Fibroblast of pulmonary artery (primary cell): ENCODE data around the gene TCEAL4.
A peak's percentile ranks its signal among the peaks of the same experiment; 100 is the strongest.

Source experiments
- DNase-seq: peaks from one replicate; pipeline ENCODE4 v3.0.0-alpha.2; 2010; ENCODE audit warnings: low read depth
- H3K4me3 ChIP-seq: replicated peaks from 2 replicates; pipeline ENCODE4 v1.5.1; 2011; ENCODE audit warnings: low read depth, mild to moderate bottlenecking, control low read depth, low read length, moderate library complexity
- TF ChIP-seq, protein P1 (sequence below): IDR thresholded peaks from 2 replicates; pipeline ENCODE4 v1.5.1; 2011; ENCODE audit warnings: mild to moderate bottlenecking, control low read depth, low read length, inconsistent platforms; ENCODE audit errors: missing control alignments

The TCEAL4 gene

DNA sequence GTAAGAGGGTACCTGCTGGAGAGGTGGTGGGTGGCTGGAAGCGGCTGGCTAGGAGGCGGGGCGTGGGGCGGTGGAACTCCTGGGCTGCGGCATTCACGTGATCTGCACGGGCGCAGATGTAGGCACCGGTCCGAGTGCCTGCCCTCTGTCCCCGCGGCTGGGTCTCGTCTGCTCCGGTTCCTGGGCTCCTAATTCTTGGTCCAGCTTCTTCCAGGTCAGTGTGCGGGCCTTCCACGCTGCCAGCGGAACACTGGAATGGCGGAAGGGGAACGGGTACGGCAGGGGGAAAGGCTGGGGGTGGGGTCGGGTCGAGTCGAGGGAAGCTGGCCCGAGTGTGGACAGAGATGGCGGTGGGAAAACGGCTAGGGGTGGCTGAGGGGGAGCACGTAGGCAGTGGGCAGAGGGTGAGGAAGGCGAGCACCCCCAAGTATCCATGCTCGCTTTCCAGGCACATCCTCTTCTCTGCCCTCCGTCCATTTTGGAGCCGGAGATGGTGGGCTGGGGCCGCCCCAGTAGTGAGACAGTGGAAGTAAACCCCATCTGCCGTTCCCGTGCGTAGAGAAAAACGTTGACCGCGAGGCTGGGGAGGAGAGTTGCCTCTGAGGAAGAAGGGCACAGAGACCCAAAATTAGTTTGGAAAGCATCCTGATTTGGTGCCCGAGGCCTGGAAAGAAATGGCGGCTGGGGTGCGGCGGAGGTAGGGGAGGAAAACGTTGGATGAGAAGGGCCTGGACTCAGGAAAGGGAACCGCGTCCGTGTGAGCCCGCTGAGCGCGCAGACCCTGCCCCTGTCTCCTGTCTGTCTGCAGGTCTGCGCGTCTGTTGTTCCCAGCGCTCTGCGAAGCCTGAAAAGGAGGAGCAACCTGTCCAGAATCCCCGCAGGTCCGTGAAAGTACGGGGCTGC, at the start of gene TCEAL4:
Gene TCEAL4, plus strand, starts transcription at position 105 of the 903 bp plus-strand sequence. CDS start 1,161 bp downstream, outside the sequence.
- TF ChIP-seq, protein P1, sequence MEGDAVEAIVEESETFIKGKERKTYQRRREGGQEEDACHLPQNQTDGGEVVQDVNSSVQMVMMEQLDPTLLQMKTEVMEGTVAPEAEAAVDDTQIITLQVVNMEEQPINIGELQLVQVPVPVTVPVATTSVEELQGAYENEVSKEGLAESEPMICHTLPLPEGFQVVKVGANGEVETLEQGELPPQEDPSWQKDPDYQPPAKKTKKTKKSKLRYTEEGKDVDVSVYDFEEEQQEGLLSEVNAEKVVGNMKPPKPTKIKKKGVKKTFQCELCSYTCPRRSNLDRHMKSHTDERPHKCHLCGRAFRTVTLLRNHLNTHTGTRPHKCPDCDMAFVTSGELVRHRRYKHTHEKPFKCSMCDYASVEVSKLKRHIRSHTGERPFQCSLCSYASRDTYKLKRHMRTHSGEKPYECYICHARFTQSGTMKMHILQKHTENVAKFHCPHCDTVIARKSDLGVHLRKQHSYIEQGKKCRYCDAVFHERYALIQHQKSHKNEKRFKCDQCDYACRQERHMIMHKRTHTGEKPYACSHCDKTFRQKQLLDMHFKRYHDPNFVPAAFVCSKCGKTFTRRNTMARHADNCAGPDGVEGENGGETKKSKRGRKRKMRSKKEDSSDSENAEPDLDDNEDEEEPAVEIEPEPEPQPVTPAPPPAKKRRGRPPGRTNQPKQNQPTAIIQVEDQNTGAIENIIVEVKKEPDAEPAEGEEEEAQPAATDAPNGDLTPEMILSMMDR, result no peak
- peak within 1 kb of the TSS; percentile 76 for H3K4me3 ChIP-seq

DNA sequence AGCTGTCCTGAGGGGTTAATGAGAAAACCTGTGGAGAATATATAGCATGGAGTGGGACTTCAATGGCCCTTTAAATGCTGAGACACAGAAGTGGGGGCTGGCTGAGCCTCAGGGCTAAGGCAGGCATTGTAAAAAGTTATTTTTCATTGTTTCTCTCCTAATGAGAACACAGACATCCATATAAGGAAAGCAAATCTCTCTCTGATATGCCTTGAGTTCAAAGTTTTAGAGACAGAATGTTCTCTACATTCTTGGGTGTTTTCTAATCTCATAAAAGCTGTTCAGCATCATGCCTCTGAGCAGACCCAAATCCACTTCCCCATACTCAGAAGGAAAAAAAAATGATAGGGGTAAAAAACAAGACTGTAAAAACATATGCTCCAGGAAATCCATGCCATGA, 49.2 kb upstream of the TCEAL4 start:
- no peak overlapping the region for H3K4me3 ChIP-seq
- TF ChIP-seq, protein P1, result no peak
- DNase-seq, result peak; percentile 77

More for the DNA sequence above, at the start of gene TCEAL4:
- peak; percentile 48 for DNase-seq

DNA sequence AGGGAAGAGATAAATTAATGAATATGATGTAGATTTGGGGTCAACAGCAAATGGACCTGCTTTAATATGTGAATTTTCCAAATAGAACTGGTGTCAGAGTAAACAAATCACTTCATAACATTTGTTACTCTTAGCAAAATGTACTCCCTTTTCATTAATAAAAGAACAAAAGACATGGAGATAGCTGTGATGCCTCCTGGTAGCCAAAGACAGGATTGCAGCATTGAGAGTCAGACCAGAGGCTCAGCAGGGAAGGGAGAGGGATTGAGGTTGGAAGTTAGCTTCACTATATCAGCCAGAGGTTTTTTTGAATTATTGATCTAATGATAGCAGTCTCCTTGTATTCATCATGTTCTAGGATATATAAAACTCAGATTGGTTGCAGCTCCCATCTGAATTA, 48.6 kb upstream of the TCEAL4 start:
- H3K4me3 ChIP-seq, result no peak overlapping the region
- DNase-seq, result no peak
- TF ChIP-seq, protein P1, result peak; percentile 14

DNA sequence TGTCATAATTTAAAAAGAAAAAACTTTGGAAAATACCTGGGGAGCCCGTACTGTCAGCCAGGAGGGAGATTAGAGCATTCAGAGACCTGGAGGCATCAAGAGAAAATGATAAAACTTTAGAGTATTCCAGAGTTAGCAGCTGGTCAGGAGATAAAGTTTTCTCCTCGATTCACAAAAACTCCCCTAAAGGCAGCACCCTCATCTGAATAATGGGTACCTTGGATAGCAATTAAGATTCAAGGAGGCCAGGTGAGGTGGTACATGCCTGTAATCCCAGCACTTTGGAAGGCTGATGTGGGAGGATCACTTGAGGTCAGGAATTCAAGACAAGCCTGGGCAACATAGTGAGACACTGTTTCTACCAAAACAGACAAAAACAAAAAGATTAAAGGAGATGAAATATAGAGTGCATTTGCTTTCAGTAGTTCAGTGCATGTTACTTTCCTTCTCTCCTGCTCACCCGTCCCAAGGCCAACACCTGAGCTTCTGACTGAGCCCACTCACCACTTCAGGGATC, 47.4 kb upstream of the TCEAL4 start:
- TF ChIP-seq, protein P1, result no peak
- no peak overlapping the region for H3K4me3 ChIP-seq
- DNase-seq, result no peak

DNA sequence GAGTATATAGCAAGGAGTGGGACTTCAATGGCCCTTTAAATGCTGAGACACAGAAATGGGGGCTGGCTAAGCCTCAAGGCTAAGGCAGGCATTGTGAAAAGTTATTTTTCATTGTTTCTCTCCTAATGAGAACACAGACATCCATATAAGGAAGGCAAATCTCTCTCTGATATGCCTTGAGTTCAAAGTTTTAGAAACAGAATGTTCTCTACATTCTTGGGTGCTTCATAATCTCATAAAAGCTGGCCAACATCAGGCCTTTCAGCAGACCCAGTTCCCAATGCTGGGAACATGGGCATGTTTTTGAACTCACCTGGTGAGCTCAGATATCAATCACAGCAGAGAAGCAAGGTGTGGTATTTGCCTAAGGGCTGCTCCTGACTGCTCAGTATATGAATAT, 46.6 kb upstream of the TCEAL4 start:
- TF ChIP-seq, protein P1, result no peak
- H3K4me3 ChIP-seq, result no peak overlapping the region
- peak; percentile 74 for DNase-seq

DNA sequence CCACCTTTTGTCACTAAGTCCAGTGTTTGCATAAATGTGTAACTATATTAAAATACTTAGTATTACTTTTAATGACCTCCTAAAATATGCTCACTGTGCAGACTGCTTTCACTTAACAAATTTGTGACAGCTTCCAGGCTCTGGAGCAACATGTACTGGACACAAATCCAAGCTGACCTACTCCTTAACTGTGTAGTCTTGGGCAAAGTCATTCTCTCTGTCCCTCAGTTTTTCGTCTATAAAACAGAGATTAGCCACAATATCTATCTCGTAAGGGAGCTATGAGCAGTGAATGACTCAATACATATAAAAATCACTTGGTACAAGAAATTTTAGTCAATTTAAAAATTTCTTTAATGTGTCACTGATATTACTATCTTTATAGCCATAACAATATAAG, 45.6 kb upstream of the TCEAL4 start:
- H3K4me3 ChIP-seq, result no peak overlapping the region
- no peak for DNase-seq
- TF ChIP-seq, protein P1, result no peak
